B cell (primary cell): ENCODE measurements around the gene POLN.

Experiments
- CTCF ChIP-seq: fragments of 200-600 bp; IDR thresholded peaks from one replicate; pipeline ENCODE4 v1.8.0; 2022; ENCODE audit warnings: antibody characterized with exemption, mild to moderate bottlenecking
- EZH2 ChIP-seq: IDR thresholded peaks from 2 replicates; pipeline ENCODE4 v1.6.1; 2012; ENCODE audit warnings: borderline replicate concordance, low read depth, mild to moderate bottlenecking, moderate library complexity, low read length; ENCODE audit not compliant: insufficient read depth, poor library complexity, severe bottlenecking

- TF ChIP-seq CTCF = no peak
- TF ChIP-seq EZH2 = no peak
Observed at GRCh38 chr4:2275546-2276251, 33.8 kb upstream of the POLN start.
